MM.1S (cell line): ENCODE measurements around the gene IRF6.

ENCODE experiments used
- DNase-seq: peaks from one replicate; pipeline ENCODE4 v3.0.0-alpha.2; 2015
- H2AFZ ChIP-seq: fragments of 300-600 bp; sonication (generic); 2 replicates; pipeline ENCODE4 v1.6.0; 2016; ENCODE audit warnings: antibody characterized with exemption, low read length
- H3F3A ChIP-seq: fragments of 300-600 bp; sonication (generic); 2 replicates; pipeline ENCODE4 v1.6.1; 2016; ENCODE audit warnings: mild to moderate bottlenecking, antibody characterized with exemption, low read length, moderate library complexity, mixed read lengths; ENCODE audit not compliant: insufficient read depth
- H3K27ac ChIP-seq: fragments of 300-600 bp; sonication (generic); 2 replicates; pipeline ENCODE4 v1.5.1; 2016; ENCODE audit warnings: mild to moderate bottlenecking, low read length
- H3K27me3 ChIP-seq: fragments of 300-600 bp; sonication (generic); replicated peaks from 2 replicates; pipeline ENCODE4 v1.6.0; 2016; ENCODE audit warnings: low read length; ENCODE audit not compliant: insufficient read depth
- H3K36me3 ChIP-seq: fragments of 300-600 bp; sonication (generic); replicated peaks from 2 replicates; pipeline ENCODE4 v1.6.1; 2016; ENCODE audit warnings: mild to moderate bottlenecking, low read length, mixed read lengths; ENCODE audit not compliant: insufficient read depth
- H3K4me1 ChIP-seq: fragments of 300-600 bp; sonication (generic); 2 replicates; pipeline ENCODE4 v1.6.1; 2016; ENCODE audit warnings: low read length, mixed read lengths
- H3K4me2 ChIP-seq: fragments of 300-600 bp; sonication (generic); 2 replicates; pipeline ENCODE4 v1.6.0; 2016; ENCODE audit warnings: low read depth, low read length
- H3K4me3 ChIP-seq: fragments of 300-600 bp; sonication (generic); 2 replicates; pipeline ENCODE4 v1.5.1; 2016; ENCODE audit warnings: low read length, mixed read lengths
- H3K79me2 ChIP-seq: fragments of 300-600 bp; sonication (generic); 2 replicates; pipeline ENCODE4 v1.6.1; 2016; ENCODE audit warnings: mixed run types, low read length, mixed read lengths
- H3K9ac ChIP-seq: fragments of 300-600 bp; sonication (generic); 2 replicates; pipeline ENCODE4 v1.6.1; 2016; ENCODE audit warnings: low read length, mixed read lengths
- H3K9me2 ChIP-seq: fragments of 300-600 bp; sonication (generic); replicated peaks from 2 replicates; pipeline ENCODE4 v1.6.1; 2016; ENCODE audit warnings: mild to moderate bottlenecking, low read length, mixed read lengths; ENCODE audit not compliant: insufficient read depth
- H3K9me3 ChIP-seq: fragments of 300-600 bp; sonication (generic); replicated peaks from 2 replicates; pipeline ENCODE4 v1.6.1; 2016; ENCODE audit warnings: mild to moderate bottlenecking, low read length, mixed read lengths; ENCODE audit not compliant: insufficient read depth
- H4K20me1 ChIP-seq: fragments of 300-600 bp; sonication (generic); 2 replicates; pipeline ENCODE4 v1.6.1; 2016; ENCODE audit warnings: mild to moderate bottlenecking, low read length, moderate library complexity, mixed read lengths; ENCODE audit not compliant: insufficient read depth
- CTCF ChIP-seq: fragments of 300-600 bp; sonication (generic); IDR thresholded peaks from 2 replicates; pipeline ENCODE4 v1.5.1; 2016; ENCODE audit warnings: antibody characterized with exemption, low read length, mixed read lengths
- EZH2 ChIP-seq: fragments of 300-600 bp; sonication (generic); optimal IDR thresholded peaks from 2 replicates; pipeline ENCODE3; 2017; ENCODE audit warnings: low read depth, mild to moderate bottlenecking, antibody characterized with exemption, low read length, mixed read lengths
- EZH2phosphoT487 ChIP-seq: fragments of 300-600 bp; sonication (generic); IDR thresholded peaks from 2 replicates; pipeline ENCODE4 v1.6.1; 2018; ENCODE audit warnings: antibody characterized with exemption, low read length

Gene IRF6

GRCh38 chr1:209780268-209780667 is 25.7 kb downstream of the IRF6 start:
- peaks cover 6% of the 10 kb centered on the region; the same call in 1 of the 2 replicates for H3F3A ChIP-seq
- H3K9ac ChIP-seq = no peak overlapping the region
- H3K27me3 ChIP-seq = no peaks in the 10 kb centered on the region
- H3K9me3 ChIP-seq = no peaks in the 10 kb centered on the region
- no peak overlapping the region for H3K4me2 ChIP-seq
- H3K9me2 ChIP-seq = no peaks in the 10 kb centered on the region
- H4K20me1 ChIP-seq = no peaks in the 10 kb centered on the region
- no peak overlapping the region for H3K4me3 ChIP-seq
- H3K4me1 ChIP-seq = peaks cover 13% of the 10 kb centered on the region
- no peak for TF ChIP-seq EZH2
- no peak for TF ChIP-seq EZH2phosphoT487
- no peak for TF ChIP-seq CTCF
- no peak overlapping the region for H2AFZ ChIP-seq
- peaks cover 15% of the 10 kb centered on the region for H3K79me2 ChIP-seq
- H3K36me3 ChIP-seq = peaks cover 15% of the 10 kb centered on the region; the same call in 1 of the 2 replicates
- no peak overlapping the region for H3K27ac ChIP-seq
- DNase-seq = no peak

GRCh38 chr1:209778102-209778501 is 27.8 kb downstream of the IRF6 start:
- Histone ChIP-seq H3K9ac (no peak overlapping the region), H3K27ac (no peak overlapping the region), H3F3A (peaks cover 10% of the 10 kb centered on the region; the same call in 1 of the 2 replicates), H3K27me3 (no peaks in the 10 kb centered on the region), H3K9me2 (no peaks in the 10 kb centered on the region), H3K4me1 (peaks cover 25% of the 10 kb centered on the region), H4K20me1 (no peaks in the 10 kb centered on the region), H2AFZ (no peak overlapping the region), H3K36me3 (peaks cover 19% of the 10 kb centered on the region; the same call in 1 of the 2 replicates), H3K9me3 (no peaks in the 10 kb centered on the region), H3K79me2 (peaks cover 3% of the 10 kb centered on the region; the same call in 1 of the 2 replicates), H3K4me3 (no peak overlapping the region), H3K4me2 (no peak overlapping the region)
- DNase-seq = no peak
- no peak for TF ChIP-seq CTCF
- TF ChIP-seq EZH2phosphoT487 = no peak
- no peak for TF ChIP-seq EZH2

GRCh38 chr1:209777587-209777986 is 28.4 kb downstream of the IRF6 start:
- no peak overlapping the region for H3K9ac ChIP-seq
- peaks cover 25% of the 10 kb centered on the region for H3K4me1 ChIP-seq
- H3K27me3 ChIP-seq = no peaks in the 10 kb centered on the region
- H3K9me2 ChIP-seq = no peaks in the 10 kb centered on the region
- peaks cover 3% of the 10 kb centered on the region; the same call in 1 of the 2 replicates for H3K79me2 ChIP-seq
- H3K4me3 ChIP-seq = no peak overlapping the region
- H3F3A ChIP-seq = peaks cover 10% of the 10 kb centered on the region; the same call in 1 of the 2 replicates
- DNase-seq = no peak
- H3K36me3 ChIP-seq = peaks cover 19% of the 10 kb centered on the region; the same call in 1 of the 2 replicates
- no peak overlapping the region for H3K27ac ChIP-seq
- no peaks in the 10 kb centered on the region for H4K20me1 ChIP-seq
- TF ChIP-seq EZH2phosphoT487 (no peak), EZH2 (no peak), CTCF (no peak)
- no peaks in the 10 kb centered on the region for H3K9me3 ChIP-seq
- no peak overlapping the region for H3K4me2 ChIP-seq
- H2AFZ ChIP-seq = no peak overlapping the region
